PC-3 (cell line): Measurements from ENCODE around the gene XIRP1. TPM values are rescaled to one million over a fixed set of nuclear protein-coding genes. Genes with fewer than 3 reads are reported as not detected.
"Not testable (repeated sequence)": the region's sequence is repeated elsewhere in the genome, so short reads cannot be mapped to it uniquely, and the experiment has no call there.

Experiments
- ATAC-seq: fragments of 200-7000 bp; cut with Tn5 transposase; 2 replicates; pipeline ENCODE4 v1.9.1; 2020; ENCODE audit warnings: mild to moderate bottlenecking, moderate library complexity
- BruUV-seq: library from RNA; stranded (reverse); fragments of 400-500 nt; replicated peaks from 2 replicates; lab custom pipeline; 2021; lab: Mats Ljungman, UMichigan
- CTCF ChIA-PET: fragments of 300-600 bp; sonication (Branson Sonifier 250); formaldehyde crosslinking; loops from one replicate; lab custom pipeline; 2022; ENCODE audit warnings: antibody characterized with exemption; lab: Charles Lee
- POLR2A ChIA-PET: fragments of 300-600 bp; sonication (Branson Sonifier 250); formaldehyde crosslinking; loops from one replicate; lab custom pipeline; 2022; ENCODE audit warnings: antibody characterized with exemption; ENCODE audit not compliant: unreplicated experiment; lab: Charles Lee
- DNase-seq: peaks from one replicate; pipeline ENCODE4 v3.0.0-alpha.2; 2015
- H2AFZ ChIP-seq: fragments of 300-600 bp; sonication (generic); 2 replicates; pipeline ENCODE4 v1.6.0; 2016; ENCODE audit warnings: antibody characterized with exemption, low read length
- H3F3A ChIP-seq: fragments of 300-600 bp; sonication (generic); one replicate; pipeline ENCODE4 v1.6.0; 2017; ENCODE audit warnings: antibody characterized with exemption, low read length, control low read depth, mild to moderate bottlenecking; ENCODE audit not compliant: unreplicated experiment
- H3K27ac ChIP-seq: fragments of 300-600 bp; sonication (generic); 2 replicates; pipeline ENCODE4 v1.5.1; 2016; ENCODE audit warnings: mild to moderate bottlenecking, low read length
- H3K27me3 ChIP-seq: fragments of 300-600 bp; sonication (generic); 2 replicates; pipeline ENCODE4 v1.6.1; 2016; ENCODE audit warnings: low read length, mixed read lengths
- H3K36me3 ChIP-seq: fragments of 300-600 bp; sonication (generic); 2 replicates; pipeline ENCODE4 v1.6.1; 2016; ENCODE audit warnings: low read depth, mixed run types, low read length, mixed read lengths
- H3K4me1 ChIP-seq: fragments of 300-600 bp; sonication (generic); 2 replicates; pipeline ENCODE4 v1.5.1; 2016; ENCODE audit warnings: low read length; ENCODE audit not compliant: insufficient read depth
- H3K4me2 ChIP-seq: fragments of 300-600 bp; sonication (generic); 2 replicates; pipeline ENCODE4 v1.6.0; 2016; ENCODE audit warnings: low read length
- H3K4me3 ChIP-seq: fragments of 300-600 bp; sonication (generic); 2 replicates; pipeline ENCODE4 v1.5.1; 2016; ENCODE audit warnings: mild to moderate bottlenecking, low read length, mixed read lengths
- H3K79me2 ChIP-seq: fragments of 300-600 bp; sonication (generic); 2 replicates; pipeline ENCODE4 v1.6.1; 2017; ENCODE audit warnings: low read length, mixed read lengths
- H3K9ac ChIP-seq: fragments of 300-600 bp; sonication (generic); 2 replicates; pipeline ENCODE4 v1.6.0; 2016; ENCODE audit warnings: mild to moderate bottlenecking, low read length
- H3K9me2 ChIP-seq: fragments of 300-600 bp; sonication (generic); replicated peaks from 2 replicates; pipeline ENCODE4 v1.6.1; 2016; ENCODE audit warnings: mixed run types, low read length, mixed read lengths
- H3K9me3 ChIP-seq: fragments of 300-600 bp; sonication (generic); 2 replicates; pipeline ENCODE4 v1.6.1; 2016; ENCODE audit warnings: low read length, mixed read lengths
- H4K20me1 ChIP-seq: fragments of 300-600 bp; sonication (generic); 2 replicates; pipeline ENCODE4 v1.6.1; 2016; ENCODE audit warnings: low read length, mixed read lengths
- CTCF ChIP-seq: fragments of 300-600 bp; sonication (generic); conservative IDR thresholded peaks from 2 replicates; pipeline ENCODE4 v1.5.1; 2017; ENCODE audit warnings: antibody characterized with exemption, low read depth, mild to moderate bottlenecking, low read length
- EZH2 ChIP-seq: fragments of 300-600 bp; sonication (generic); IDR thresholded peaks from one replicate; pipeline ENCODE4 v1.6.1; 2017; ENCODE audit warnings: antibody characterized with exemption, mild to moderate bottlenecking, low read length; ENCODE audit not compliant: unreplicated experiment
- EZH2phosphoT487 ChIP-seq: fragments of 300-600 bp; sonication (generic); IDR thresholded peaks from 2 replicates; pipeline ENCODE4 v1.6.1; 2018; ENCODE audit warnings: mild to moderate bottlenecking, antibody characterized with exemption, low read length, borderline replicate concordance
- intact Hi-C: fragments of 100-400 bp; cut with micrococcal nuclease; formaldehyde crosslinking; loops from 2 replicates; pipeline ENCODE4 v1.9.0; 2023
- total RNA-seq: library from RNA; depleted of rRNA; stranded (reverse); fragments of >200 nt; gene quantifications from 2 replicates; pipeline ENCODE4 v1.2.3, GENCODE V29; 2014

Gene XIRP1
- total RNA-seq, 1 experiment from 2014 or later, result not detected

GRCh38 chr3:39228496-39228895 is 36.1 kb upstream of the XIRP1 start:
- no TSS peak for BruUV-seq
- no peak overlapping the region for H3K4me2 ChIP-seq
- CTCF ChIA-PET, result interaction anchor here (0.6 to 0.7 kb wide), 2 partner anchors 25 to 256 kb away, joined by 3 to 4 read pairs; no protein-coding TSS in a partner anchor

GRCh38 chr3:39227596-39227995 is 35.2 kb upstream of the XIRP1 start:
- H3K27ac ChIP-seq, H3K9me2 ChIP-seq, H3K36me3 ChIP-seq, H3K4me2 ChIP-seq, H3K4me1 ChIP-seq, POLR2A ChIA-PET, BruUV-seq, H3K4me3 ChIP-seq, H2AFZ ChIP-seq, H4K20me1 ChIP-seq, H3K79me2 ChIP-seq, intact Hi-C loops, CTCF ChIA-PET, H3K9me3 ChIP-seq, H3F3A ChIP-seq, DNase-seq, H3K9ac ChIP-seq, ATAC-seq: not testable (repeated sequence)
- peaks cover 45% of the 10 kb centered on the region for H3K27me3 ChIP-seq

More at GRCh38 chr3:39228496-39228895, 36.1 kb upstream of the XIRP1 start:
- Histone ChIP-seq H3K4me1 (no peaks in the 10 kb centered on the region), H3K27ac (no peak overlapping the region), H3K9me2 (no peaks in the 10 kb centered on the region), H3K27me3 (peaks cover 54% of the 10 kb centered on the region), H3K9ac (no peak overlapping the region), H2AFZ (no peak overlapping the region), H4K20me1 (no peaks in the 10 kb centered on the region), H3K9me3 (no peaks in the 10 kb centered on the region), H3F3A (no peaks in the 10 kb centered on the region), H3K79me2 (no peaks in the 10 kb centered on the region), H3K36me3 (no peaks in the 10 kb centered on the region), H3K4me3 (no peak overlapping the region)
- POLR2A ChIA-PET, result no interaction called here
- ATAC-seq, result no peak
- DNase-seq, result no peak
- intact Hi-C loops, result no loop called here
- TF ChIP-seq EZH2phosphoT487, result no peak
- TF ChIP-seq CTCF, result no peak

GRCh38 chr3:39226106-39226741 is 33.8 kb upstream of the XIRP1 start:
- Histone ChIP-seq H3K4me1 (no peaks in the 10 kb centered on the region), H2AFZ (no peak overlapping the region), H3K9ac (no peak overlapping the region), H3F3A (no peaks in the 10 kb centered on the region), H3K36me3 (no peaks in the 10 kb centered on the region), H3K27ac (no peak overlapping the region), H3K79me2 (no peaks in the 10 kb centered on the region), H3K4me2 (no peak overlapping the region), H3K9me2 (no peaks in the 10 kb centered on the region), H3K27me3 (peaks cover 39% of the 10 kb centered on the region), H3K9me3 (no peaks in the 10 kb centered on the region), H4K20me1 (no peaks in the 10 kb centered on the region), H3K4me3 (no peak overlapping the region)
- intact Hi-C loops, result no loop called here
- POLR2A ChIA-PET, result interaction anchor here (0.5 kb wide), 1 partner anchor 21 kb away, joined by 3 read pairs; no protein-coding TSS in a partner anchor
- ATAC-seq (no peak), DNase-seq (no peak)
- BruUV-seq, result no TSS peak
- CTCF ChIA-PET, result no interaction called here
- TF ChIP-seq EZH2 (no peak), CTCF (no peak), EZH2phosphoT487 (no peak)
